ENCODE data around the gene NRXN3. TPM values are rescaled to one million over a fixed set of nuclear protein-coding genes. Genes with fewer than 3 reads are reported as not detected.

The NRXN3 gene
- total RNA-seq, 2 donors from 2014 or later: 1.2 to 7.8 TPM

DNA sequence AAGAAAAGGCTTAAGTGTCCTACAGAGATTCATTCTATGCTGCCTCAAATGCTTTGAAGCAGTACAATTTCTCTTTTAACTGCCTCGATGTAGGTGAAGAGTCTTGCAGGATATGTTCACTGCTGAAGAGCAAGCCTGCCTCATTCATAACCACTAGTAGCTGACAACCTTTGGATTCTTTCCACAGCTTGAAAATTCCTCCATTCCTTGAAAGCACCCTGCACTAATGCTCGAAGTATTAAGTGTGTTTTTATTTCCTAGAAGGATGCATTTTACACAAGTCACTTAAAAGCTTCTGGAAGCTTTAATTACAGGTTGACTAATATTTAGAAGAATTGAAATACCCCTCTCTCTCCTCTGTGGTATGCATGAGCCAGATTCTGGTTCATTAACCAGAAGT lies 1611.7 kb downstream of the NRXN3 start:
- H3K36me3 ChIP-seq: no peaks in the 10 kb centered on the region
- TF ChIP-seq, protein P1, sequence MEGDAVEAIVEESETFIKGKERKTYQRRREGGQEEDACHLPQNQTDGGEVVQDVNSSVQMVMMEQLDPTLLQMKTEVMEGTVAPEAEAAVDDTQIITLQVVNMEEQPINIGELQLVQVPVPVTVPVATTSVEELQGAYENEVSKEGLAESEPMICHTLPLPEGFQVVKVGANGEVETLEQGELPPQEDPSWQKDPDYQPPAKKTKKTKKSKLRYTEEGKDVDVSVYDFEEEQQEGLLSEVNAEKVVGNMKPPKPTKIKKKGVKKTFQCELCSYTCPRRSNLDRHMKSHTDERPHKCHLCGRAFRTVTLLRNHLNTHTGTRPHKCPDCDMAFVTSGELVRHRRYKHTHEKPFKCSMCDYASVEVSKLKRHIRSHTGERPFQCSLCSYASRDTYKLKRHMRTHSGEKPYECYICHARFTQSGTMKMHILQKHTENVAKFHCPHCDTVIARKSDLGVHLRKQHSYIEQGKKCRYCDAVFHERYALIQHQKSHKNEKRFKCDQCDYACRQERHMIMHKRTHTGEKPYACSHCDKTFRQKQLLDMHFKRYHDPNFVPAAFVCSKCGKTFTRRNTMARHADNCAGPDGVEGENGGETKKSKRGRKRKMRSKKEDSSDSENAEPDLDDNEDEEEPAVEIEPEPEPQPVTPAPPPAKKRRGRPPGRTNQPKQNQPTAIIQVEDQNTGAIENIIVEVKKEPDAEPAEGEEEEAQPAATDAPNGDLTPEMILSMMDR (IDR thresholded peaks at IDR 0.05): no peak
- intact Hi-C loops (cut with DNase I): no loop called here

DNA sequence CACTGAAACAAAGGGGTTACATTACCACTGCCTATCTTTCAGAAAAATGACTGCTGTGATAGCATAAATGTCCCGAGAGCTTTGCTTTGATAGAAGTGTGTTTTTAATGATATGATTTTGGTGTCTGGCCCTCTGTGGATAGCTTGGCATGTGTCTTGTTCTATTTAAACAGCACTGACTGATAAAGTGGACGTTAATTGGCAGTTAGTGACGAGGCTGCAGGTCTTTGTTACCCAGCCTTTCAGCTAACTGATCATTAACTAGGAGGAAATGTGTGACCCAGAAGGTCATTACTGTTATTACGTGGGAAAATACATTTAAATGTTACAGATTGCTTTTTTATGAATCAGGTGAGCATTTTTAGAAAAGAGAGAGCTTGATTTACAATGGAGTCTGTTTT lies 1612.9 kb downstream of the NRXN3 start:
- TF ChIP-seq, protein P1 (IDR thresholded peaks at IDR 0.05): no peak
- no peaks in the 10 kb centered on the region for H3K9me3 ChIP-seq
- H3K27ac ChIP-seq: no peak overlapping the region
- intact Hi-C loops (cut with DNase I): no loop called here
- H3K4me1 ChIP-seq: no peaks in the 10 kb centered on the region
- no peak overlapping the region for H3K4me3 ChIP-seq
- DNase-seq: no peak
- no peak overlapping the region for H3K9ac ChIP-seq (ENCODE audit: low read depth in 2 of 2, low read length in 2 of 2)
- H3K27me3 ChIP-seq: no peaks in the 10 kb centered on the region
- H3K36me3 ChIP-seq: no peaks in the 10 kb centered on the region

More for the DNA sequence above, 1611.7 kb downstream of the NRXN3 start:
- H3K4me1 ChIP-seq: no peaks in the 10 kb centered on the region
- H3K27ac ChIP-seq: no peak overlapping the region
- H3K9ac ChIP-seq (ENCODE audit: low read depth in 2 of 2, low read length in 2 of 2): no peak overlapping the region
- H3K4me3 ChIP-seq: no peak overlapping the region
- no peak for DNase-seq
- H3K9me3 ChIP-seq: no peaks in the 10 kb centered on the region
- H3K27me3 ChIP-seq: no peaks in the 10 kb centered on the region

DNA sequence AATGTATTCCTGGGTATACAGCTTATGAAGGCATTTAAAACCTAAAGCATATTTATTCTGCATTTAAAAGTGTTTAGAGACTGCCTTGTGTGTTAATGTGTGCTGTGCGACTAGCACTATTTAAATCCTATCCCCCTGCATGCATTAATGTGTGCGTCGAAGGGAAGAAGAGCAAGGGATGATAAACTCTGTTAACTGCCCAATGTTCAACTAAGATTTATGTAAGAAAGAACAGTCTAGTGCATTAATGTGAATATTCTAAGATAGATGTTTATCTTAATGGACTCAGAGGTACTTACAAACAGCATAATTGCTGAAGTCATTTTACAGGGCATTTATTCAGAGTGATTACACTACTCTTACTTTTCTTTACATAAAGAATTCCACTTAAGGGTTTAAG lies 1616.3 kb downstream of the NRXN3 start:
- H3K9me3 ChIP-seq: no peaks in the 10 kb centered on the region
- intact Hi-C loops (cut with DNase I): no loop called here
- no peak overlapping the region for H3K4me3 ChIP-seq
- H3K36me3 ChIP-seq: no peaks in the 10 kb centered on the region
- no peak overlapping the region for H3K27ac ChIP-seq
- DNase-seq: no peak
- TF ChIP-seq, protein P1 (IDR thresholded peaks at IDR 0.05): no peak
- no peaks in the 10 kb centered on the region for H3K27me3 ChIP-seq
- H3K9ac ChIP-seq (ENCODE audit: low read depth in 2 of 2, low read length in 2 of 2): no peak overlapping the region
- no peaks in the 10 kb centered on the region for H3K4me1 ChIP-seq

DNA sequence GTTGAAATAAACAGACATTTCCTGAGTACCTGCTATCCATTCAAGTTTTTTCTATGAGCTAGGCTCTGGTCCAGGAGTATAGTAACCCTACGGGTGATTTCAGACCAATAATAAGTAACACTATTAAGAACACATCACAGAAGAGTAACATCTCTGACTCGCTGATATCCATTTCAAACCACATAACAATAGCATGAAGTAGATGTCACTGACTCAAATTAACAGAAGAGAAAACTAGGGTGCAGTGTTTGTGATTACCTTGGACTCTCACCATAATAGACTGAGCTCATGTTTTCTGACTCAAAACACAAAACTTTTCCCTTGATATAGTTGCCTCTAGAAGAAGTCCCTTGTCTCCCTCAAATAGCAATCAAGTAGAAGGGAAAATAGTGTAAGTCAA lies 1618.2 kb downstream of the NRXN3 start:
- H3K27ac ChIP-seq: no peak overlapping the region
- DNase-seq: no peak
- H3K4me1 ChIP-seq: no peaks in the 10 kb centered on the region
- no peaks in the 10 kb centered on the region for H3K9me3 ChIP-seq
- intact Hi-C loops (cut with DNase I): no loop called here
- TF ChIP-seq, protein P1 (IDR thresholded peaks at IDR 0.05): no peak
- no peak overlapping the region for H3K9ac ChIP-seq (ENCODE audit: low read depth in 2 of 2, low read length in 2 of 2)
- H3K4me3 ChIP-seq: no peak overlapping the region
- H3K27me3 ChIP-seq: no peaks in the 10 kb centered on the region
- H3K36me3 ChIP-seq: no peaks in the 10 kb centered on the region

DNA sequence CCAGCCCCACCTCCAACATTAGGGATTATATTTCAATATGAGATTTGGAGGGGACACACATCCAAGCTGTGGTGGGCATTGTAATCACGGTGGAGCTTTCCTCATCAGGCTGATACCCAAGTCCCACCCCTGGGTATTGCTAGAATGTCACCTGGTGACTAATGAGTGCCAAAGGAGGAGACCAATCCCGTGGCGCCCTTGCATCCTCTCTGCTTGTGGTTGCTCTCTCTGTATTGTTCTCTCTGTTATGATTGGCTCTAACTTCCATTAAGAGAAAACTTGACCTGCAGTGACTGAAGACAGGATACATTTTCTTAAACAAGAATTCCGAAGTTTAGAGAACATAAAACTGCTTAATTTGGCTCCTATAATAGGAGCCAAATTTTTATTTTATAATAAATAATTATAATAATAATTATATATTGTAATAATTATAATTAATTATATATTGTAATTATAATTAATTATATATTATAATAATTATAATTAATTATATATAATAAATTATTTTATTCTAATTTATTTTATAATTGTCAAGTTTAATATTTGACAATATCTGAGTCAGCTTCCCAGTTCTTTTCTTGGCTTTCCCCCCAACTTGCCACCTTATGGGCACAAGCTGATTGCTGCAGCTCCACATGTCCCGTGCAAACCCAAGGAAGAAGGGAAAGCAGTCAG lies 1621.0 kb downstream of the NRXN3 start:
- Histone ChIP-seq H3K4me3 (no peak overlapping the region), H3K27ac (no peak overlapping the region), H3K36me3 (no peaks in the 10 kb centered on the region), H3K9ac (ENCODE audit: low read depth in 2 of 2, low read length in 2 of 2) (no peak overlapping the region), H3K9me3 (no peaks in the 10 kb centered on the region), H3K4me1 (no peaks in the 10 kb centered on the region), H3K27me3 (no peaks in the 10 kb centered on the region)
- TF ChIP-seq, protein P1 (IDR thresholded peaks at IDR 0.05): no peak
- intact Hi-C loops (cut with DNase I): no loop called here
- DNase-seq: no peak

Measured in colonic mucosa (tissue), 4 donors.